Measurements from ENCODE around the gene SPATA6L.

The SPATA6L gene

GRCh38 chr9:4581035-4581760 lies 85.1 kb downstream of the SPATA6L start:
- no peak for DNase-seq

GRCh38 chr9:4579001-4579400 lies 87.3 kb downstream of the SPATA6L start:
- DNase-seq, result no peak

GRCh38 chr9:4576448-4576847 lies 89.8 kb downstream of the SPATA6L start:
- no peak for DNase-seq

GRCh38 chr9:4575997-4576396 lies 90.3 kb downstream of the SPATA6L start:
- DNase-seq, result no peak

- DNase-seq, result no peak
Measured at GRCh38 chr9:4574657-4575243, 91.5 kb downstream of the SPATA6L start.

- DNase-seq, result no peak
Measured at GRCh38 chr9:4573634-4574389, 92.5 kb downstream of the SPATA6L start.

- no peak for DNase-seq
Measured at GRCh38 chr9:4573176-4573575, 93.1 kb downstream of the SPATA6L start.

GRCh38 chr9:4572184-4572826 lies 94.0 kb downstream of the SPATA6L start:
- no peak for DNase-seq

GRCh38 chr9:4569101-4569500 lies 97.2 kb downstream of the SPATA6L start:
- DNase-seq, result no peak

GRCh38 chr9:4567601-4568000 lies 98.7 kb downstream of the SPATA6L start:
- no peak for DNase-seq

- DNase-seq, result no peak
Measured at GRCh38 chr9:4566806-4567205, 99.5 kb downstream of the SPATA6L start.

- DNase-seq, result no peak
Measured at GRCh38 chr9:4563105-4563504, 103.2 kb downstream of the SPATA6L start.

GRCh38 chr9:4559261-4560182 lies 106.8 kb downstream of the SPATA6L start:
- no peak for DNase-seq

- no peak for DNase-seq
Measured at GRCh38 chr9:4558371-4558998, 107.8 kb downstream of the SPATA6L start.

GRCh38 chr9:4555236-4555635 lies 111.0 kb downstream of the SPATA6L start:
- DNase-seq, result no peak

GRCh38 chr9:4553951-4554381 lies 112.3 kb downstream of the SPATA6L start:
- no peak for DNase-seq

GRCh38 chr9:4550777-4551484 lies 115.3 kb downstream of the SPATA6L start:
- no peak for DNase-seq

- no peak for DNase-seq
Measured at GRCh38 chr9:4549751-4550295, 116.5 kb downstream of the SPATA6L start.

- DNase-seq, result no peak
Measured at GRCh38 chr9:4548811-4549725, 117.2 kb downstream of the SPATA6L start.

Data from NCI-H187 (cell line).